Stimulated activated CD4-positive, alpha-beta T cell treated with anti-CD3 and anti-CD28 coated beads, Interleukin-4, amount 100 ng/mL, for 24 hours (primary cell): ENCODE measurements around the gene ENOX2.
"Not testable (repeated sequence)": the region's sequence is repeated elsewhere in the genome, so short reads cannot be mapped to it uniquely, and the experiment has no call there.

Experiments used
- DNase-seq: peaks from one replicate; pipeline ENCODE4 v3.0.0-alpha.2; 2020

ENOX2 gene

GRCh38 chrX:130746709-130747342 lies 156.2 kb downstream of the ENOX2 start:
- no peak for DNase-seq

GRCh38 chrX:130746077-130746476 lies 156.9 kb downstream of the ENOX2 start:
- DNase-seq = no peak

- DNase-seq = no peak
These were observed 161.4 kb downstream of the ENOX2 start for GRCh38 chrX:130741584-130741983.

- no peak for DNase-seq
These were observed 161.9 kb downstream of the ENOX2 start for GRCh38 chrX:130741151-130741550.

GRCh38 chrX:130738638-130739195 lies 164.3 kb downstream of the ENOX2 start:
- no peak for DNase-seq

GRCh38 chrX:130734713-130735112 lies 168.3 kb downstream of the ENOX2 start:
- no peak for DNase-seq

GRCh38 chrX:130728208-130728607 lies 174.8 kb downstream of the ENOX2 start:
- no peak for DNase-seq

GRCh38 chrX:130726661-130727060 lies 176.3 kb downstream of the ENOX2 start:
- DNase-seq = no peak

- no peak for DNase-seq
These were observed 177.5 kb downstream of the ENOX2 start for GRCh38 chrX:130725519-130725918.

GRCh38 chrX:130719413-130719812 lies 183.6 kb downstream of the ENOX2 start:
- DNase-seq = no peak

GRCh38 chrX:130718137-130718536 lies 184.9 kb downstream of the ENOX2 start:
- no peak for DNase-seq

- DNase-seq = no peak
These were observed 186.1 kb downstream of the ENOX2 start for GRCh38 chrX:130716781-130717413.

- DNase-seq = no peak
These were observed 186.7 kb downstream of the ENOX2 start for GRCh38 chrX:130716346-130716745.

- DNase-seq = no peak
These were observed 187.7 kb downstream of the ENOX2 start for GRCh38 chrX:130715299-130715698.

GRCh38 chrX:130714665-130715064 lies 188.3 kb downstream of the ENOX2 start:
- no peak for DNase-seq

GRCh38 chrX:130714135-130714534 lies 188.9 kb downstream of the ENOX2 start:
- DNase-seq = no peak

GRCh38 chrX:130709178-130709577 lies 193.8 kb downstream of the ENOX2 start:
- DNase-seq = not testable (repeated sequence)

- DNase-seq = no peak
These were observed 197.4 kb downstream of the ENOX2 start for GRCh38 chrX:130705591-130705990.

- DNase-seq = no peak
These were observed 198.7 kb downstream of the ENOX2 start for GRCh38 chrX:130704053-130705038.

- DNase-seq = no peak
These were observed 199.9 kb downstream of the ENOX2 start for GRCh38 chrX:130702867-130703707.

GRCh38 chrX:130700629-130701028 lies 202.4 kb downstream of the ENOX2 start:
- DNase-seq = no peak

- DNase-seq = no peak
These were observed 203.4 kb downstream of the ENOX2 start for GRCh38 chrX:130699618-130700017.
